A549 (cell line): ENCODE measurements around the gene RFPL1.

Experiments
- KDM5A ChIP-seq: fragments of 200-600 bp; sonication (generic); IDR thresholded peaks from 2 replicates; pipeline ENCODE4 v1.6.1; 2016; ENCODE audit warnings: antibody characterized with exemption, mild to moderate bottlenecking
- RFX5 ChIP-seq: fragments of 450-650 bp; IDR thresholded peaks from 2 replicates; pipeline ENCODE4 v1.7.1; 2014; ENCODE audit warnings: antibody characterized with exemption, mild to moderate bottlenecking, moderate library complexity
- TF ChIP-seq, protein P1 (sequence below): fragments of >200 bp; sonication (Bioruptor Twin); formaldehyde crosslinking; IDR thresholded peaks from 3 replicates; pipeline ENCODE4 v1.5.1; 2016

DNA sequence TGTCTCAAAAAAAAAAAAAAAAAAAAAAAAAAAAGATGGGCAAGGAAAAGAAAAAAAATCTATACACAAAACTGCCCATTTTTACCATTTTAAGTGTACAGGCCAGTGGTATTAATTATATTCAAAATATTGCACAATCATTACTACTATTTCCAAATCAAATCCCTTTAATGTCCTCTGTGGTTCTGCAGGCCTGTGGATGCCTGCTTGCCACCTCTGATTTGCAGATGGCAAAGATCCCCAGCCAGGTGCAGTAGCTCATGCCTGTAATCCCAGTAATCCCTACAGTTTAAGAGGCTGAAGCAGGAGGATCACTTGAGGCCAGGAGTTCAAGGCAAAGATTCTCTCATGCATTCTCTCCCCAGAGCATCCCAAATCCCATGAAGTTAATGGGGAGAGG, 20.2 kb downstream of the RFPL1 start:
- TF ChIP-seq RFX5 = no peak
- TF ChIP-seq, protein P1, sequence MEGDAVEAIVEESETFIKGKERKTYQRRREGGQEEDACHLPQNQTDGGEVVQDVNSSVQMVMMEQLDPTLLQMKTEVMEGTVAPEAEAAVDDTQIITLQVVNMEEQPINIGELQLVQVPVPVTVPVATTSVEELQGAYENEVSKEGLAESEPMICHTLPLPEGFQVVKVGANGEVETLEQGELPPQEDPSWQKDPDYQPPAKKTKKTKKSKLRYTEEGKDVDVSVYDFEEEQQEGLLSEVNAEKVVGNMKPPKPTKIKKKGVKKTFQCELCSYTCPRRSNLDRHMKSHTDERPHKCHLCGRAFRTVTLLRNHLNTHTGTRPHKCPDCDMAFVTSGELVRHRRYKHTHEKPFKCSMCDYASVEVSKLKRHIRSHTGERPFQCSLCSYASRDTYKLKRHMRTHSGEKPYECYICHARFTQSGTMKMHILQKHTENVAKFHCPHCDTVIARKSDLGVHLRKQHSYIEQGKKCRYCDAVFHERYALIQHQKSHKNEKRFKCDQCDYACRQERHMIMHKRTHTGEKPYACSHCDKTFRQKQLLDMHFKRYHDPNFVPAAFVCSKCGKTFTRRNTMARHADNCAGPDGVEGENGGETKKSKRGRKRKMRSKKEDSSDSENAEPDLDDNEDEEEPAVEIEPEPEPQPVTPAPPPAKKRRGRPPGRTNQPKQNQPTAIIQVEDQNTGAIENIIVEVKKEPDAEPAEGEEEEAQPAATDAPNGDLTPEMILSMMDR = no peak
- TF ChIP-seq KDM5A = no peak
